K562 (cell line): Measurements from ENCODE around the gene KIF12. TPM values are rescaled to one million over a fixed set of nuclear protein-coding genes. Genes with fewer than 3 reads are reported as not detected.

Experiments used
- ATAC-seq: fragments of 200-7000 bp; cut with Tn5 transposase; 3 replicates; pipeline ENCODE4 v1.9.1; 2020; ENCODE audit warnings: moderate library complexity
- BruUV-seq: library from RNA; stranded (reverse); fragments of 400-500 nt; replicated peaks from 2 replicates; lab custom pipeline; 2021; lab: Mats Ljungman, UMichigan
- CTCF ChIA-PET: fragments of 300-600 bp; formaldehyde crosslinking; extraction: SDS; loops from one replicate; lab custom pipeline; 2021; ENCODE audit warnings: low intra/inter-chr PET ratio; lab: Yijun Ruan, JAX
- POLR2A ChIA-PET: fragments of 300-600, 350-650 bp; sonication (Branson Sonifier 250); formaldehyde crosslinking; extraction: SDS; loops from one replicate; lab custom pipeline; 2021; ENCODE audit warnings: antibody characterized with exemption, inconsistent platforms; lab: Yijun Ruan, JAX
- DNase-seq, 4 experiments: peaks; one replicate each; pipeline versions ENCODE4 v3.0.0 to v3.0.0-alpha.2; 2011 to 2018; ENCODE audit warnings: low spot score in 3 of 4, mixed read lengths in 3 of 4; ENCODE audit errors: extremely low read depth in 1 of 4
- FAIRE-seq: peaks from 2 replicates; lab custom pipeline; 2011; peaks lifted over from hg19 to GRCh38; lab: Jason Lieb, UNC
- H2AFZ ChIP-seq: 2 replicates; pipeline ENCODE4 v1.6.0; 2011; ENCODE audit warnings: low read depth, low read length, control low read depth, inconsistent platforms
- H3K27ac ChIP-seq: fragments of 200-600 bp; 3 replicates; pipeline ENCODE4 v1.8.0; 2011; ENCODE audit warnings: low read depth, mild to moderate bottlenecking, control low read depth, inconsistent platforms, low read length, moderate library complexity, mixed read lengths; ENCODE audit errors: extremely low read depth
- H3K27me3 ChIP-seq, 2 experiments: fragments of 300-600 bp in 1 of 2; 2 replicates in 1 of 2; 3 replicates in 1 of 2; pipeline versions ENCODE4 v1.6.0 to v1.8.0; 2011; ENCODE audit warnings: inconsistent platforms in 2 of 2, low read length in 2 of 2, mild to moderate bottlenecking in 1 of 2, mixed read lengths in 1 of 2, moderate library complexity in 1 of 2; ENCODE audit not compliant: control insufficient read depth in 2 of 2, insufficient read depth in 2 of 2
- H3K36me3 ChIP-seq: fragments of 300-600 bp; 3 replicates; pipeline ENCODE4 v1.8.0; 2011; ENCODE audit warnings: mild to moderate bottlenecking, low read length, inconsistent platforms; ENCODE audit not compliant: control insufficient read depth, insufficient read depth
- H3K4me1 ChIP-seq, 2 experiments: fragments of 200-600 bp in 1 of 2; replicated peaks in 1 of 2; 2 replicates in 1 of 2; 3 replicates in 1 of 2; pipeline versions ENCODE4 v1.5.1 to v1.8.0; 2011; ENCODE audit warnings: inconsistent platforms in 2 of 2, low read length in 2 of 2, mild to moderate bottlenecking in 1 of 2, mixed read lengths in 1 of 2, moderate library complexity in 1 of 2; ENCODE audit not compliant: control insufficient read depth in 2 of 2, insufficient read depth in 2 of 2
- H3K4me2 ChIP-seq: 2 replicates; pipeline ENCODE4 v1.6.1; 2011; ENCODE audit warnings: low read length, control low read depth, inconsistent platforms, mixed read lengths; ENCODE audit not compliant: insufficient read depth
- H3K4me3 ChIP-seq: fragments of 200-600 bp; sonication (generic), shearing (Covaris generic); 2 replicates; pipeline ENCODE4 v1.5.1; 2016; ENCODE audit warnings: control low read depth, inconsistent platforms
- H3K79me2 ChIP-seq: fragments of 200-600 bp; 3 replicates; pipeline ENCODE4 v1.8.0; 2011; ENCODE audit warnings: low read length, inconsistent platforms; ENCODE audit not compliant: control insufficient read depth, insufficient read depth
- H3K9ac ChIP-seq, 2 experiments: 2 replicates each; pipeline versions ENCODE4 v1.6.0 to v1.6.1; 2011; ENCODE audit warnings: low read depth in 2 of 2, low read length in 2 of 2, control low read depth in 1 of 2, inconsistent platforms in 1 of 2, mild to moderate bottlenecking in 1 of 2, mixed read lengths in 1 of 2; ENCODE audit not compliant: insufficient read depth in 1 of 2
- H3K9me1 ChIP-seq: one replicate; pipeline ENCODE4 v1.6.0; 2011; ENCODE audit warnings: inconsistent platforms, mild to moderate bottlenecking, low read length, moderate library complexity; ENCODE audit not compliant: control insufficient read depth, insufficient read depth
- H3K9me3 ChIP-seq: replicated peaks from 2 replicates; pipeline ENCODE4 v1.5.1; 2011; ENCODE audit warnings: low read depth, low read length, inconsistent platforms; ENCODE audit not compliant: control insufficient read depth, insufficient read depth
- H4K20me1 ChIP-seq: replicated peaks from 2 replicates; pipeline ENCODE4 v1.6.1; 2011; ENCODE audit warnings: low read length, inconsistent platforms, mixed read lengths; ENCODE audit not compliant: control insufficient read depth, insufficient read depth
- BMI1 ChIP-seq: fragments of 150-350 bp; IDR thresholded peaks from 2 replicates; pipeline ENCODE4 v1.6.1; 2014; ENCODE audit warnings: low read length
- CEBPZ ChIP-seq: fragments of 150-350 bp; IDR thresholded peaks from 2 replicates; pipeline ENCODE4 v1.6.1; 2014; ENCODE audit warnings: low read depth, mild to moderate bottlenecking, low read length, borderline replicate concordance
- HMGN3 ChIP-seq: IDR thresholded peaks from 2 replicates; pipeline ENCODE4 v1.6.1; 2011; ENCODE audit warnings: borderline replicate concordance, low read depth, mild to moderate bottlenecking, mixed read lengths, low read length; ENCODE audit not compliant: insufficient read length; ENCODE audit errors: extremely low read depth
- RFX1 ChIP-seq: fragments of 450-650 bp; IDR thresholded peaks from 2 replicates; pipeline ENCODE4 v1.6.1; 2016; ENCODE audit warnings: mild to moderate bottlenecking, moderate library complexity
- TAL1 ChIP-seq: fragments of 450-650 bp; IDR thresholded peaks from 2 replicates; pipeline ENCODE4 v1.6.1; 2016; ENCODE audit warnings: mild to moderate bottlenecking
- ZNF583 ChIP-seq: fragments of 250-450 bp; sonication (Bioruptor Pico); IDR thresholded peaks from 2 replicates; pipeline ENCODE4 v1.4.0; 2020
- ZNF696 ChIP-seq: fragments of 250-450 bp; sonication (Bioruptor Pico); conservative IDR thresholded peaks from 2 replicates; pipeline ENCODE4 v1.4.0; 2020; ENCODE audit warnings: mild to moderate bottlenecking, moderate library complexity
- ZNF707 ChIP-seq: fragments of 250-450 bp; sonication (Bioruptor Pico); conservative IDR thresholded peaks from 2 replicates; pipeline ENCODE4 v1.8.0; 2022; ENCODE audit warnings: inconsistent platforms, mild to moderate bottlenecking, moderate library complexity
- whole genome bisulfite sequencing: fragments of 100-300 bp; shearing (Covaris generic); methylation state at CpG from one replicate; pipeline ENCODE4 v1.1.6; 2016; ENCODE audit warnings: low coverage, mixed read lengths; ENCODE audit not compliant: insufficient coverage; ENCODE audit errors: missing lambda C conversion rate; 5-methylcytosine and 5-hydroxymethylcytosine counted together
- in situ Hi-C: fragments of 300-500 bp; cut with MboI; formaldehyde crosslinking; loops from 4 replicates; pipeline ENCODE4 v1.15.0; 2018; ENCODE audit warnings: inconsistent platforms, mixed read lengths
- intact Hi-C: fragments of 100-400 bp; cut with micrococcal nuclease; formaldehyde crosslinking; loops from 2 replicates; pipeline ENCODE4 v1.14.2; 2022
- polyA plus RNA-seq, 8 experiments: library from polyadenylated mRNA; depleted of rRNA in 4 of 8; stranded (reverse) in 5 of 8; unstranded in 3 of 8; fragments of >200 nt; fragmentation: Nextera tagmentation in 2 of 8; fragmentation: Illumina TruSeq in 1 of 8; extraction: Ambion mirVana in 2 of 8; extraction: Trizol in 1 of 8; gene quantifications; 2 replicates each; pipeline versions ENCODE4 v1.2.1 to v1.2.3, GENCODE V29; 2011 to 2014; ENCODE audit warnings: inconsistent platforms in 1 of 8, missing spikeins in 1 of 8
- total RNA-seq, 7 experiments: library from RNA; depleted of rRNA in 6 of 7; stranded (reverse); fragments of >200 nt in 6 of 7; fragmentation: Illumina TruSeq in 2 of 7; extraction: Trizol in 2 of 7; gene quantifications; 2 replicates each; pipeline versions ENCODE4 v1.2.1 to v1.2.3, GENCODE V29; 2011 to 2021; ENCODE audit warnings: low replicate concordance in 1 of 7
- TF ChIP-seq, protein P1 (sequence below): fragments of 250-450 bp; sonication (Bioruptor Pico); IDR thresholded peaks from 2 replicates; pipeline ENCODE4 v1.4.0; 2020; ENCODE audit warnings: mild to moderate bottlenecking, moderate library complexity
- TF ChIP-seq, protein P2 (sequence below): fragments of 250-450 bp; sonication (Bioruptor Pico); IDR thresholded peaks from 2 replicates; pipeline ENCODE4 v1.8.0; 2022; ENCODE audit warnings: inconsistent platforms

The KIF12 gene
- total and polyA plus RNA-seq, 9 of the 15 experiments (the other 6 are each of a cell fraction or from before 2014, with no cell fraction given), result not detected

DNA sequence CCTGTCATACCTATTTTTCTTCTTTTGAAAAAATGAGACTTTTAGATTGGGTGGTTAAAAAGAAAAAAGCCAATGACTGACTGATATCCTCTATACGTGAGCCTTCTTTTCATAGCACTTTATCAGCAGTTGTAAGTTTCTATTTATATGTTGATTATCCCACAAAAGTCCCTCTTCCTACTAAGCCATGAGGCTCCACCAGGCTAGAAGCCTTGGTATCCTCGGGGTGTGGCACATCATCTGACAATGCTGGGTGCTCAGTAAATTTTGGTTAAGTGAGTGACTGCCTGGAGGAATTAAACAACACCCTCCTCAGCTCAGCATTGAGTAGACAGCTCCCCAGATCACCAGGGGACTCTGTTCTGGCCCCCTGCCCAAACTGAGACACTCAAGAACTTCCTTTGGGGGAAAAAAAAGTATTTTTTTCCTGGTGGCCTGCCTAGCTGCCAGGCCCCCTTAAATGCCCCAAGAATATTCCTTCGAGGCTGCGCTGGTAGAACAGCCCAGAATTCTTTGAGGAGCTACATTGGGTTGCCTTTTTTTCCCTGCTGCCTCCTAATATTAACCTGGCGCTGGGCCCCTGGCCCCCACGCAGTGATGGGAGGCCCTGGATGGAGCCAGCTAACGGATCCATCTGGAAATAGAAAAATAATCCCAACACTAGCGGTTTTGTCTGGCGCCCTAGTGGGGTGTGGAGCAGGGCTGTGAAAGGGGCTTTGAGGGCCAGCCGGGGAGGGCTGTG lies 32.9 kb upstream of the KIF12 start:
- Histone ChIP-seq H4K20me1 (no peaks in the 10 kb centered on the region), H3K79me2 (no peaks in the 10 kb centered on the region), H3K27ac (no peak overlapping the region), H3K4me1 (no peaks in the 10 kb centered on the region), H3K9ac (no peak overlapping the region), H3K9me3 (no peaks in the 10 kb centered on the region), H2AFZ (no peak overlapping the region), H3K36me3 (no peaks in the 10 kb centered on the region), H3K4me2 (no peak overlapping the region), H3K4me3 (no peak overlapping the region), H3K27me3 (peaks cover 3 to 22% of the 10 kb centered on the region in 2 experiments; a peak in 2 of 5 replicates), H3K9me1 (no peaks in the 10 kb centered on the region)
- intact Hi-C loops, result no loop called here
- POLR2A ChIA-PET, result interaction anchor here (1.1 kb wide), 1 partner anchor 11 kb away, joined by 5 read pairs; no protein-coding TSS in a partner anchor
- CTCF ChIA-PET, result no interaction called here
- in situ Hi-C loops, result no loop called here
- DNase-seq (no peak), ATAC-seq (no peak), FAIRE-seq (no peak)
- BruUV-seq, result no TSS peak
- WGBS, result 0% methylated on average over 9 of the region's 10 CpGs
- TF ChIP-seq ZNF707 (no peak), ZNF696 (no peak), HMGN3 (no peak), CEBPZ (no peak), RFX1 (no peak), BMI1 (no peak), TAL1 (no peak), ZNF583 (CRISPR knock-in tag) (no peak)
- TF ChIP-seq, protein P1, sequence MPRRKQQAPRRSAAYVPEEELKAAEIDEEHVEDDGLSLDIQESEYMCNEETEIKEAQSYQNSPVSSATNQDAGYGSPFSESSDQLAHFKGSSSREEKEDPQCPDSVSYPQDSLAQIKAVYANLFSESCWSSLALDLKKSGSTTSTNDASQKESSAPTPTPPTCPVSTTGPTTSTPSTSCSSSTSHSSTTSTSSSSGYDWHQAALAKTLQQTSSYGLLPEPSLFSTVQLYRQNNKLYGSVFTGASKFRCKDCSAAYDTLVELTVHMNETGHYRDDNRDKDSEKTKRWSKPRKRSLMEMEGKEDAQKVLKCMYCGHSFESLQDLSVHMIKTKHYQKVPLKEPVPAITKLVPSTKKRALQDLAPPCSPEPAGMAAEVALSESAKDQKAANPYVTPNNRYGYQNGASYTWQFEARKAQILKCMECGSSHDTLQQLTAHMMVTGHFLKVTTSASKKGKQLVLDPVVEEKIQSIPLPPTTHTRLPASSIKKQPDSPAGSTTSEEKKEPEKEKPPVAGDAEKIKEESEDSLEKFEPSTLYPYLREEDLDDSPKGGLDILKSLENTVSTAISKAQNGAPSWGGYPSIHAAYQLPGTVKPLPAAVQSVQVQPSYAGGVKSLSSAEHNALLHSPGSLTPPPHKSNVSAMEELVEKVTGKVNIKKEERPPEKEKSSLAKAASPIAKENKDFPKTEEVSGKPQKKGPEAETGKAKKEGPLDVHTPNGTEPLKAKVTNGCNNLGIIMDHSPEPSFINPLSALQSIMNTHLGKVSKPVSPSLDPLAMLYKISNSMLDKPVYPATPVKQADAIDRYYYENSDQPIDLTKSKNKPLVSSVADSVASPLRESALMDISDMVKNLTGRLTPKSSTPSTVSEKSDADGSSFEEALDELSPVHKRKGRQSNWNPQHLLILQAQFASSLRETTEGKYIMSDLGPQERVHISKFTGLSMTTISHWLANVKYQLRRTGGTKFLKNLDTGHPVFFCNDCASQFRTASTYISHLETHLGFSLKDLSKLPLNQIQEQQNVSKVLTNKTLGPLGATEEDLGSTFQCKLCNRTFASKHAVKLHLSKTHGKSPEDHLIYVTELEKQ (CRISPR knock-in tag), result no peak
- TF ChIP-seq, protein P2, sequence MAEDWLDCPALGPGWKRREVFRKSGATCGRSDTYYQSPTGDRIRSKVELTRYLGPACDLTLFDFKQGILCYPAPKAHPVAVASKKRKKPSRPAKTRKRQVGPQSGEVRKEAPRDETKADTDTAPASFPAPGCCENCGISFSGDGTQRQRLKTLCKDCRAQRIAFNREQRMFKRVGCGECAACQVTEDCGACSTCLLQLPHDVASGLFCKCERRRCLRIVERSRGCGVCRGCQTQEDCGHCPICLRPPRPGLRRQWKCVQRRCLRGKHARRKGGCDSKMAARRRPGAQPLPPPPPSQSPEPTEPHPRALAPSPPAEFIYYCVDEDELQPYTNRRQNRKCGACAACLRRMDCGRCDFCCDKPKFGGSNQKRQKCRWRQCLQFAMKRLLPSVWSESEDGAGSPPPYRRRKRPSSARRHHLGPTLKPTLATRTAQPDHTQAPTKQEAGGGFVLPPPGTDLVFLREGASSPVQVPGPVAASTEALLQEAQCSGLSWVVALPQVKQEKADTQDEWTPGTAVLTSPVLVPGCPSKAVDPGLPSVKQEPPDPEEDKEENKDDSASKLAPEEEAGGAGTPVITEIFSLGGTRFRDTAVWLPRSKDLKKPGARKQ (CRISPR knock-in tag), result no peak
